GM21381 (cell line): Measurements from ENCODE around the gene TIMM17A.

Experiments used
- ATAC-seq: cut with Tn5 transposase; IDR thresholded peaks from one replicate; pipeline ENCODE4 v1.9.1; 2021; ENCODE audit warnings: mild to moderate bottlenecking, moderate library complexity; ENCODE audit not compliant: unreplicated experiment

Gene TIMM17A

DNA sequence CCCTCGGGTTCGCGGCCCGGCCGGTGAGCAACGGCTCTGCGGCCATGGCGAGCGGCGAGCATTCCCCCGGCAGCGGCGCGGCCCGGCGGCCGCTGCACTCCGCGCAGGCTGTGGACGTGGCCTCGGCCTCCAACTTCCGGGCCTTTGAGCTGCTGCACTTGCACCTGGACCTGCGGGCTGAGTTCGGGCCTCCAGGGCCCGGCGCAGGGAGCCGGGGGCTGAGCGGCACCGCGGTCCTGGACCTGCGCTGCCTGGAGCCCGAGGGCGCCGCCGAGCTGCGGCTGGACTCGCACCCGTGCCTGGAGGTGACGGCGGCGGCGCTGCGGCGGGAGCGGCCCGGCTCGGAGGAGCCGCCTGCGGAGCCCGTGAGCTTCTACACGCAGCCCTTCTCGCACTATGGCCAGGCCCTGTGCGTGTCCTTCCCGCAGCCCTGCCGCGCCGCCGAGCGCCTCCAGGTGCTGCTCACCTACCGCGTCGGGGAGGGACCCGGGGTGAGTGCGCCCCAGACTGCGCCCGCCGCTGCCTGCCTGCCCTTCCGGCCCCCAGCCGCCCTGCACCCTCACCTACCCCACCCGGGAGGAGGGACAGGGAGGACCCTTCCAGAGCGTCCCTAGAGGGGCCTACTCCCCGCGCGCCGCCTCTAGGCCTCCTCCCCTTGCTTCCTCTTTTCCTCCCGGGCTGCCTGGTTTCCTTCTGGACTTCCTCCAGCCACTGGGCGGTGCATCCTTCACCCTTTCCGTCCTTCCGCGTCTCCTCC, 27.5 kb downstream of the TIMM17A start, which contains the start of gene RNPEP:
TSS of gene RNPEP (plus strand) at position 26 of the 757 bp plus-strand sequence. CDS start at position 45, 19 bp downstream.
- ATAC-seq = peak; percentile 88

DNA sequence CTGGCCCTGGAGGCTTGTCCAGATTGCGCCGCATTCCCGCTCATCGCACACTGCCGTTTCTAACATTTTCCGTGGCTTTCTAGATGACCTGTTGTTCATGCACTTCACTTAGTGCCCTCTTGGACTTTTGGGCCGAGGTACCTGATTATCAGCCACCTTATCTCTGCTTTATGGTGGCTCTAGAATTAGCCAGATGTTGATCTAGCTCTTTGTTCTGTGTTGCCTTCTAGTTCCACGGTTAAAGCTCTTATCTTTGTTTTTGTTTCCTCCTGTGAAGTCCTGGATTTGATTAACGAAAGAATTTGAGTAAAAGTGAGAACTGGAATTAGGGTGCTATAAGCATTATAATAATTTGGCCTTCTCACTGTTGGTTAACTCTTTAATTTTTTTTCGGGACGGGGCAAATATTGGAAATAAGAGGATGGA, 28.1 kb downstream of the TIMM17A start:
- ATAC-seq = no peak

DNA sequence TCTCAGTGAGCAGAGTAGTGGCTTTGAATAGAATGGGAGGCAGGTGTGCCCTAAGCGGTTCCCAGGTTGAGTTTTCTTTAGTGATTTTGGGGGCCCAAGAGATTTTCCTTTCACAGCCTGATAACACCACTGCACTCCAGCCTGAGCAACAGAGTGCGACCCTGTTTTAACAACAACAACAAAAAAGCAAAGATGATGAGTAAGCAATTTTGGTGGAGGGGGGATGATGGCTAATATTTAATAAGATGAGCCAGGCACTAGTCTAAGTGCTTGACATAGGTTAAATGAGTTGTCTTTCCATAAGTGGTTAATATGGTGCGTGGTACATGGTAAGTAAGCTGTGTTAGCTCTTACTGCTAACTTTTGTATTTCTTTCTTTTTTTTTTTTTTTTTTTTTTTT, 29.1 kb downstream of the TIMM17A start:
- ATAC-seq = no peak

DNA sequence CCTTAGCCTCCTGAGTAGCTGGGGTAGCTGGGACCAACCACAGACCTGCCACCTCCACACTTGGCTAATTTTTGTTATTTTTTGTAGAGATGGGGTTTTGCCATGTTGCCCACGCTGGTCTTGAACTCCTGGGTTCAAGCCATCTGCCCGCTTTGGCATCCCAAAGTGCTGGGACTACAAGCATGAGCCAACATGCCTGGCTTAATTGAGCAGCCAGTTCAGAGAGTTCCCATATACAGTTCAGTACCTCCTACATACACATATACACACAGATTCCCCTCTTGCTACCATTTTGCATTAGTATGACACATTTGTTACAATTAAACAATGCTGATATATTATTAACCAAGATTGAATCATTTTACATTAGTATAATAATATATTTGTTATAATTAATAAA, 30.1 kb downstream of the TIMM17A start:
- ATAC-seq = no peak

DNA sequence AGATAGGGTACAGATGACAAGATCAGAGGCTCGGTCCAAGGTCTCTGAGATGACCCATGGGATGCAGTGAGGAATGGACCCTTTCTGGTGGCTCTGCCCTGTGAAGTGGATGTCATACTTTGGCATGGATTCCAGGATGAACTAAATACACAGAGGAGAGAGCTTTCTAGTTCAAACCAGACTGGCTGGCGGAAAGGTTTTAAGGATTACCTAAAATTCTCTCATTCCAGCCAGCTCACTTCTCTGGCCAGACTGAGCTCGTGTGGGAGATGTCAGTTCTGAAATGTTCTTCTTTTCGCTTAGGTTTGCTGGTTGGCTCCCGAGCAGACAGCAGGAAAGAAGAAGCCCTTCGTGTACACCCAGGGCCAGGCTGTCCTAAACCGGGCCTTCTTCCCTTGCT, 33.3 kb downstream of the TIMM17A start:
- ATAC-seq = no peak

DNA sequence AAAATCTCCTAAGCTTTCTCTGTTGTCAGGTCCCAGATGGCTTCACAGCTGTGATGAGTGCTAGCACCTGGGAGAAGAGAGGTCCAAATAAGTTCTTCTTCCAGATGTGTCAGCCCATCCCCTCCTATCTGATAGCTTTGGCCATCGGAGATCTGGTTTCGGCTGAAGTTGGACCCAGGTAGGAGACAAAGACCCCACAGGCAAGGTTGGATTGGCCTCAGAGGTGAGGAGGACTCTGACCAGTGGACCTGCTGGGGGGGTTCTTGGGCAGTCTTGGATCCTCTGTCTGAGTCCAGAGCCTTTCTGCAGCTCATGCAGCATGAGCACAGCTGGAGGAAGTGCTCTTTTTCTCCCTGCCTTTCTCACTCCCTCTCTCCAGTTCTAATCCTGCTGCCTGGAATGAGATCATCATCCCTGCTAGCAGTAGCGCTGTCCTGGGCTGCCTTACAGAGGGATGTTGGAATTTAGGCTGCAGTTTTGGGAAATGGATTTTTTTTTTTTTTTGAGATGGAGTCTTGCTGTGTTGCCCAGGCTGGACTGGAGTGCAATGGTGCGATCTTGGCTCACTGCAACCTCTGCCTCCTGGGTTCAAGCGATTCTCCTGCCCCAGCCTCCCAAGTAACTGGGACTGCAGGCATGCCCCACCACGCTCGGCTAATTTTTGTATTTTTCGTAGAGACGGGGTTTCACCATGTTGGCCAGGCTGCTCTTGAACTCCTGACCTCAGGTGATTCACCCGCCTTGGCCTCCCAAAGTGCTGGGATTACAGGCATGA, 34.2 kb downstream of the TIMM17A start:
- no peak for ATAC-seq

DNA sequence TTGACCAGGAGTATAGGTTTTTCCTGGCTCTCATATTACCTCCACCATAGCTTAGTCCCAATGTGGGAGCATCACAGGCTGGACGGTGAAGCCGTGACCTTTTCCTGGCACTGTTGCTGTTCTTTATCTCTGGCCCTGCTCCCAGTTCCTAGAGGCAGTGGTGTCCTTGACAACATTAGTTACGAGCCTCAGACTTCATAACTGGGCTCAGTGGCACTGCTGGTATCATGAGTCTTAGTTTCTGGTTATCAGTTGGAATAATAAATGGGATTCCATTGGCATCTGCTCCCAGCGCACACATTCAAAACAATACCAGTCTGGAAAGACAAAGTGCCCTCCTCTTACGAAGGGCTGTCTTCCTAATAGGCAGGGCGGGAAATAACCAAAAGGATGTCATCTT, 35.1 kb downstream of the TIMM17A start:
- no peak for ATAC-seq

GRCh38 chr1:201999625-202000238, 44.4 kb downstream of the TIMM17A start:
- ATAC-seq = no peak

- no peak for ATAC-seq
Observed at GRCh38 chr1:202002507-202002906, 47.2 kb downstream of the TIMM17A start.

DNA sequence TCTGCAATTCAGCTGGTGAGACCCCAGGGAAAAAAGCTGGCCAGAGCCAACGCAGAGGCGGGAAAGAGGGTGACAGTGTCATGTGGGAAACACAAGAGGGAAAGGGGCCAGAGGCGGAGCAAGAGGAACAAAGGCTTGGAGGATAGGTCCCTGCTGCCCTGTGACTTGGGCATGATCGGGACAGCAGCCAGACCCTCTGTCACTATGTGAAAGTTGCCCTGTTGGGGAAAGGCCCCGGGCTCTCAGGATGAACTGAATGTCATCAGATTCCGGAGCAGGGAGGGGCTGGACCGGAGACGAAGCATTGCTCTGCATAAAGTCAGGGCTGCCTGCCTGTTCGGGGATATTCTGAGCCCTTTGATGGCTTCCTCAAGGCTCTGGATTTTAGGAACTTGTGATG, 49.4 kb downstream of the TIMM17A start:
- no peak for ATAC-seq

DNA sequence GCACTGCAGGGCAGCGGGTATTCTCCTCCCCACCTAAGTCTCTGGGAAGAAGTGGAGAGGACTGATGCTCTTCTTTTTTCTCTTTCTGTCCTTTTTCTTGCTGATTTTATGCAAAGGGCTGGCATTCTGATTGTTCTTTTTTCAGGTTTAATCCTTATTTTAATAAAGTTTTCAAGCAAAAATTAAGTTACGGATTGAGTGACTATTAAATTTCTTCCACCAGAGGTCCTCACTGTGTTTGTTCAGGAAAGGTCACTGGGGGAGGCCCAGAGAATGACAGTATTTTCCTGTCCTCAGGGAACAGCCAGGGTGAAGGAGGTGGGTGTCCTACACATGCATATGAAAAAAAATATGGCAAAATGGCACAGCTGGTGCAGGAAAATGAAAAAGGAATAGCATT, 50.7 kb downstream of the TIMM17A start:
- ATAC-seq = no peak

GRCh38 chr1:202007304-202007703, 52.0 kb downstream of the TIMM17A start:
- ATAC-seq = no peak

GRCh38 chr1:202007805-202008489, 52.6 kb downstream of the TIMM17A start:
- no peak for ATAC-seq

DNA sequence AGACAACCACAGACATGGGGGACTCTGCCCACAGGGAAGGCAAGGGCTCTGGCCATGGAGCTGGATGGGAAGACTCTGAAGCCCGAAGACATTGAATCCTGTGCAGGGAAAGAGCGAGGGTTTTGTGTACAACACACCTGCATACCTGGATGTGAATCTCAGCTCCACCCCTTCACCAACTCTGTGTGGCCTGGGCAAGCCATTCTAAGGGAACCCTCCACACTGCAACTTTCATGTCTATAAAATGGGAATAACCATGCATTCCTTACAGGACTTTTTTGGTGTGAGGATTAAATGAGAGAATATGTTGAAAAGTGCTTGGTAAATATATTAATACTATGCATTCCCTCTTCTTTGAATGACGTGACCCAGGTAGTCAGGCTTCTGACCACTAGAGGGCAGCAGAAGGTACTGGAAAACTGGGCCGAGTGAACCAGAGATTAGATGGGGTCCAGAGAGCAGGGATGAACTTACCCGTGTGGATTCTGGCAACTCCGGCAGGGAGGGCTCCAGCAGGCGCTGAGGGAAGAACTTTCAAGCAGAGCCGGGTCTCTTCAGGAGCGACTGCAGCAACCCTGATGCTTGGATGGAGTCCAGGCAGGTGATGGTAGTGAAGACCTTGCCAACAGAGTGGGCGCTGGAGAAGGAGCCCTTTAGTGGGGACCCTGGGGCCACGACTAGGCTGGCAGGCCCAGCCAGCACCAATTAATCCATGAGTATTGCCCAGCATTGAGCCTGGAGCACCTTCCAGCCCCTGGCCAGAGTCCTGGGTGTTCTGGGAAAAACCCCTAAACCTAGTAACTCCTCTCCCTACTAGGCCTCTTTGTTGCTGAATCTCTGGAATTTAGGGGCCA, 54.2 kb downstream of the TIMM17A start:
- ATAC-seq = peak; percentile 44

GRCh38 chr1:202010180-202011015, 55.1 kb downstream of the TIMM17A start, which contains the start of gene ELF3:
TSS of gene ELF3 (plus strand) at chr1:202010587. CDS start at chr1:202011137, 550 bp downstream.
- ATAC-seq = peak; percentile 66

DNA sequence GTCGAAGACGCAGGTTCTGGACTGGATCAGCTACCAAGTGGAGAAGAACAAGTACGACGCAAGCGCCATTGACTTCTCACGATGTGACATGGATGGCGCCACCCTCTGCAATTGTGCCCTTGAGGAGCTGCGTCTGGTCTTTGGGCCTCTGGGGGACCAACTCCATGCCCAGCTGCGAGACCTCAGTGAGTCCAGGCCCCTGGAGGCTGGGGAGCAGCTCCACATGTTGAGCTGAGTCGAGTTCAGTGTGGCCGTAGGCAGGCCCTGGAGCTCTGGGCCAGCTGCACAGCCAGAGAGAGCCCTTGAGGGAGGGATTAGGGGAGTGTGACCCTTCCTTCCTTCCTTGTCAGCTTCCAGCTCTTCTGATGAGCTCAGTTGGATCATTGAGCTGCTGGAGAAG, 56.7 kb downstream of the TIMM17A start:
- no peak for ATAC-seq

- no peak for ATAC-seq
Observed at GRCh38 chr1:202012544-202013478, 57.5 kb downstream of the TIMM17A start.

DNA sequence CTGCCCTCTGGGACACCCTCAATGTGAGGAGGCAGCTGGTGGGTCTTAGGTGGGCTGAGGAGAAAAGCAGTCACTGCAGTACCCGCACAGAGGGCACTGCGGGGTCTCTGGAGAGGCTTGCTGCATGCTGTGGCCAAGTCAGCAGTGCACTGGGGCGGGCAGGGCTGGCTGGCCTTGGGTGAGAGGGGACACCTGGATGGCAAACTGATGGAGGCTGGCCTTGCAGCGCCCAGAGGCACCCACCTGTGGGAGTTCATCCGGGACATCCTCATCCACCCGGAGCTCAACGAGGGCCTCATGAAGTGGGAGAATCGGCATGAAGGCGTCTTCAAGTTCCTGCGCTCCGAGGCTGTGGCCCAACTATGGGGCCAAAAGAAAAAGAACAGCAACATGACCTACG, 58.3 kb downstream of the TIMM17A start:
- no peak for ATAC-seq
